A673 (cell line): ENCODE results near the gene PSMD11. TPM values are rescaled to one million over a fixed set of nuclear protein-coding genes. Genes with fewer than 3 reads are reported as not detected.

Experiments
- BruUV-seq: library from RNA; stranded (reverse); fragments of 400-500 nt; replicated peaks from 2 replicates; lab custom pipeline; 2021; lab: Mats Ljungman, UMichigan
- CTCF ChIA-PET: fragments of 300-600 bp; sonication (Branson Sonifier 250); formaldehyde crosslinking; loops from one replicate; lab custom pipeline; 2022; ENCODE audit warnings: antibody characterized with exemption; lab: Charles Lee
- POLR2A ChIA-PET: fragments of 300-600 bp; sonication (Branson Sonifier 250); formaldehyde crosslinking; loops from one replicate; lab custom pipeline; 2022; ENCODE audit warnings: antibody characterized with exemption; ENCODE audit not compliant: low non-redundant PET; lab: Charles Lee
- DNase-seq: peaks from one replicate; pipeline ENCODE4 v3.0.0-alpha.2; 2015; ENCODE audit warnings: low spot score
- H3K27ac ChIP-seq: fragments of 200-600 bp; sonication (generic); 2 replicates; pipeline ENCODE4 v1.5.1; 2016; ENCODE audit warnings: mixed run types, low read depth, mild to moderate bottlenecking, mixed read lengths, antibody characterized with exemption, low read length; ENCODE audit not compliant: poor library complexity, severe bottlenecking
- H3K27me3 ChIP-seq: fragments of 200-600 bp; sonication (generic); replicated peaks from 2 replicates; pipeline ENCODE4 v1.6.1; 2017; ENCODE audit warnings: mixed run types, low read depth, mild to moderate bottlenecking, mixed read lengths, antibody characterized with exemption, low read length; ENCODE audit not compliant: insufficient read depth, poor library complexity
- H3K36me3 ChIP-seq: fragments of 200-600 bp; sonication (generic); 2 replicates; pipeline ENCODE4 v1.6.1; 2016; ENCODE audit warnings: mixed run types, mild to moderate bottlenecking, mixed read lengths, antibody characterized with exemption, low read length; ENCODE audit not compliant: insufficient read depth, poor library complexity, severe bottlenecking
- H3K4me1 ChIP-seq: fragments of 200-600 bp; sonication (generic); 2 replicates; pipeline ENCODE4 v1.6.1; 2017; ENCODE audit warnings: mixed run types, mild to moderate bottlenecking, mixed read lengths, antibody characterized with exemption, low read length; ENCODE audit not compliant: insufficient read depth, poor library complexity, severe bottlenecking
- H3K4me3 ChIP-seq: fragments of 200-600 bp; sonication (generic); 2 replicates; pipeline ENCODE4 v1.5.1; 2016; ENCODE audit warnings: low read depth, mixed run types, mild to moderate bottlenecking, mixed read lengths, low read length; ENCODE audit not compliant: poor library complexity, severe bottlenecking
- H3K9me3 ChIP-seq: fragments of 200-600 bp; sonication (generic); 2 replicates; pipeline ENCODE4 v1.6.1; 2016; ENCODE audit warnings: mixed run types, low read depth, mild to moderate bottlenecking, mixed read lengths, antibody characterized with exemption, low read length; ENCODE audit not compliant: poor library complexity, severe bottlenecking
- EZH2 ChIP-seq: fragments of 200-600 bp; sonication (generic); IDR thresholded peaks from 2 replicates; pipeline ENCODE4 v1.6.1; 2017; ENCODE audit warnings: borderline replicate concordance, low read depth, mild to moderate bottlenecking, mixed read lengths, antibody characterized with exemption, low read length; ENCODE audit not compliant: poor library complexity, severe bottlenecking
- intact Hi-C: fragments of 100-400 bp; cut with micrococcal nuclease; formaldehyde crosslinking; loops from one replicate; pipeline ENCODE4 v1.10.0; 2022; ENCODE audit not compliant: unreplicated experiment
- total RNA-seq: library from RNA; stranded (reverse); gene quantifications from 2 replicates; pipeline ENCODE4 v1.2.3, GENCODE V29; 2021
- TF ChIP-seq, protein P1 (sequence below): fragments of 300-800, 200-600 bp; sonication (generic); conservative IDR thresholded peaks from 2 replicates; pipeline ENCODE4 v1.5.1; 2017; ENCODE audit warnings: low read depth, mild to moderate bottlenecking, antibody characterized with exemption, low read length, moderate library complexity, mixed read lengths

PSMD11 gene
- total RNA-seq, 1 experiment from 2014 or later, result 195 TPM

- POLR2A ChIA-PET, result no interaction called here
- H3K4me1 ChIP-seq, result no peaks in the 10 kb centered on the region
- intact Hi-C loops, result no loop called here
- no peaks in the 10 kb centered on the region for H3K27me3 ChIP-seq
- no peak overlapping the region for H3K4me3 ChIP-seq
- DNase-seq, result no peak
- BruUV-seq, result no TSS peak
- H3K36me3 ChIP-seq, result no peaks in the 10 kb centered on the region
- TF ChIP-seq, protein P1, sequence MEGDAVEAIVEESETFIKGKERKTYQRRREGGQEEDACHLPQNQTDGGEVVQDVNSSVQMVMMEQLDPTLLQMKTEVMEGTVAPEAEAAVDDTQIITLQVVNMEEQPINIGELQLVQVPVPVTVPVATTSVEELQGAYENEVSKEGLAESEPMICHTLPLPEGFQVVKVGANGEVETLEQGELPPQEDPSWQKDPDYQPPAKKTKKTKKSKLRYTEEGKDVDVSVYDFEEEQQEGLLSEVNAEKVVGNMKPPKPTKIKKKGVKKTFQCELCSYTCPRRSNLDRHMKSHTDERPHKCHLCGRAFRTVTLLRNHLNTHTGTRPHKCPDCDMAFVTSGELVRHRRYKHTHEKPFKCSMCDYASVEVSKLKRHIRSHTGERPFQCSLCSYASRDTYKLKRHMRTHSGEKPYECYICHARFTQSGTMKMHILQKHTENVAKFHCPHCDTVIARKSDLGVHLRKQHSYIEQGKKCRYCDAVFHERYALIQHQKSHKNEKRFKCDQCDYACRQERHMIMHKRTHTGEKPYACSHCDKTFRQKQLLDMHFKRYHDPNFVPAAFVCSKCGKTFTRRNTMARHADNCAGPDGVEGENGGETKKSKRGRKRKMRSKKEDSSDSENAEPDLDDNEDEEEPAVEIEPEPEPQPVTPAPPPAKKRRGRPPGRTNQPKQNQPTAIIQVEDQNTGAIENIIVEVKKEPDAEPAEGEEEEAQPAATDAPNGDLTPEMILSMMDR, result no peak
- TF ChIP-seq EZH2, result no peak
- H3K9me3 ChIP-seq, result no peaks in the 10 kb centered on the region
- CTCF ChIA-PET, result no interaction called here
- no peak overlapping the region for H3K27ac ChIP-seq
These were observed 17.4 kb upstream of the PSMD11 start for GRCh38 chr17:32426894-32427293.

DNA sequence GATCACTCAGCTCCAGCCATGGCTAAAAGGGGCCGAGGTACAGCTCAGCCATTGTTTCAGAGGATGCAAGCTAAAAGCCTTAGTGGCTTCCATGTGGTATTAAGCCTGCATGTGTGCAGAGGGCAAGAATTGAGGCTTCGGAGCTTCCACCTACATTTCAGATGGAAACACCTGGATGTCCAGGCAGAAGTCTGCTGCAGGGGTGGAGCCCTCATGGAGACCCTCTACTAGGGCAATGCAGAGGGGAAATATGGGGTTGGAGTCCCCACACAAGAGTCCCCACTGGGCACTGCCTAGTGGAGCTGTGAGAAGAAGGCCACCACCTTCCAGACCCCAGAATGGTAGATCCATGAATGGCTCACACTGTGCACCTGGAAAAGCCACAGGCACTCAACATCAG, 14.7 kb upstream of the PSMD11 start:
- POLR2A ChIA-PET, result no interaction called here

DNA sequence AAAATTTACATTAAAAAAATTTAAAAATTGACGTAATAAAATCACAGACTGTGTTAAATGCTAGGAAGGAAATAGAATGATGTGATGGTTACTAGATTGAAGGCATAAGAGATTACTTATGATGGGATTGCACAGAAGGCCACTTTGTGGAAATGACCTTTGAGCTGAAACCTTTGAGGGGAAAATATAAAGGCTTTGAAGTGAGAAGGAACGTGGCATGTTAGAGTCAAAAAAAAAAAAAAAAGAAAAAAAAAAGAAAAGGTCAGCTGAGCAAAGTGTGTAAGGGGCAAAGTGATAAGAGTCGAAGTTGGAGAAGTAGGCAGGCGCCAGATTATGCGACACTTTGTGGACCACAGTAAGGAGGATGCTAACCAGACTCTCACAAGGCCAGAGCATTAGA, 3.6 kb upstream of the PSMD11 start:
- ChIA-PET CTCF (no interaction called here), POLR2A (no interaction called here)
- no TSS peak for BruUV-seq
- TF ChIP-seq EZH2, result no peak
- TF ChIP-seq, protein P1, result no peak
- Histone ChIP-seq H3K27ac (no peak overlapping the region), H3K27me3 (no peaks in the 10 kb centered on the region), H3K36me3 (no peaks in the 10 kb centered on the region), H3K9me3 (no peaks in the 10 kb centered on the region), H3K4me1 (no peaks in the 10 kb centered on the region), H3K4me3 (no peak overlapping the region)
- intact Hi-C loops, result loop anchor here (10.0 kb wide), 1 partner anchor 86 kb away; the partner anchor contains the start of gene ZNF207
- DNase-seq, result no peak

More for the DNA sequence above, 14.7 kb upstream of the PSMD11 start:
- CTCF ChIA-PET, result no interaction called here
- DNase-seq, result no peak
- Histone ChIP-seq H3K9me3 (no peaks in the 10 kb centered on the region), H3K4me3 (no peak overlapping the region), H3K36me3 (no peaks in the 10 kb centered on the region), H3K27me3 (no peaks in the 10 kb centered on the region), H3K27ac (no peak overlapping the region), H3K4me1 (no peaks in the 10 kb centered on the region)
- TF ChIP-seq, protein P1, result no peak
- no peak for TF ChIP-seq EZH2
- BruUV-seq, result no TSS peak
- intact Hi-C loops, result no loop called here
